ENCODE measurements around the gene ABR. TPM values are rescaled to one million over a fixed set of nuclear protein-coding genes. Genes with fewer than 3 reads are reported as not detected.
A peak's percentile ranks its signal among the peaks of the same experiment; 100 is the strongest.

The ABR gene
- total RNA-seq: 207 TPM

DNA sequence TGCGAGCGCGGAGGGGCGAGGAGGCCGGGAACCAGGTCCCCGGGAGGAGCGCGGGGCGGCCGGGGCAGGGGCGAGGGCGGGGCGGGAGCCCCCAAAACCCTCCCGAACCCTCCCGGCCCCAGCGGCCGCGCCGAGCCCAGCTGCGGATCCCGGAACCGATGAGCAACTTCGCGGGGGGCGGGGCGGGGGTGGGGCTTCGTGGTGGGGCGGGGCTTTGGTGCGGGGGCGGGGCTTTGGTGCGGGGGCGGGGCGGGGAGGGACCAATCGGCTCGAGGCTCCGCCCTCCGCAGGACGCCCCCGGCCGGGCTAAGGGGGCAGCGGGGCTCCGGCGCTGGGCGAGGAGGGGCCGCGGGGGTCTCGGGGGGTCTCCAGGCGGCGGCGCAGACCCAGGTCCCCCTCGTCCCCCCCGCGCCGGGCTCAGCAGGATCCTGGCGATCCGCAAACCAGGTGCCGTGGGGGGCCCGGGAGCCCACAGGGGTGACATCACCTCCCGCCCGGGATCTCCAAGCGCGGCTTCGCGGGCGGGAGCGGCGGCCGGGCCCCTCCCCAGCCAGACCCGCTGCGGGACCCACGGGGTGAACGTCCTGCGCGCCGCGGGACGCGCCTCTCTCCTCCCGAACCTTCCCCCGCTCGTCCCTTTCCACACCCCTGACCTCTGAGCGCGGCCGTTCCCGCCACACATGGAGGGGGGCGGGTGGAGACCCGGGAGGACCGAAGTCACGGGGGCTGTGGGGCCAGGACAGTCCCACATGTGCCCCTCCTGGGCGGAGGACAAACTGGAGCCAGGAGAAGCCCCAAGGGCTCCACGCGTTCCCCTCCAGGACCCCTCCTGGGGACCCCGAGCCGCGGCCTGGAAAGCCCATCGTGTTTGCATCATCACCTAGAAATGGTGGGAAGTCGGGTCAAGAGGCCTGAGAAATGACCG lies at the start of gene ABR:
Gene ABR, minus strand, starts transcription at position 164 of the 925 bp plus-strand sequence. CDS start 254 bp downstream, outside the sequence.
- no peak for DNase-seq (ENCODE audit: low spot score)

DNA sequence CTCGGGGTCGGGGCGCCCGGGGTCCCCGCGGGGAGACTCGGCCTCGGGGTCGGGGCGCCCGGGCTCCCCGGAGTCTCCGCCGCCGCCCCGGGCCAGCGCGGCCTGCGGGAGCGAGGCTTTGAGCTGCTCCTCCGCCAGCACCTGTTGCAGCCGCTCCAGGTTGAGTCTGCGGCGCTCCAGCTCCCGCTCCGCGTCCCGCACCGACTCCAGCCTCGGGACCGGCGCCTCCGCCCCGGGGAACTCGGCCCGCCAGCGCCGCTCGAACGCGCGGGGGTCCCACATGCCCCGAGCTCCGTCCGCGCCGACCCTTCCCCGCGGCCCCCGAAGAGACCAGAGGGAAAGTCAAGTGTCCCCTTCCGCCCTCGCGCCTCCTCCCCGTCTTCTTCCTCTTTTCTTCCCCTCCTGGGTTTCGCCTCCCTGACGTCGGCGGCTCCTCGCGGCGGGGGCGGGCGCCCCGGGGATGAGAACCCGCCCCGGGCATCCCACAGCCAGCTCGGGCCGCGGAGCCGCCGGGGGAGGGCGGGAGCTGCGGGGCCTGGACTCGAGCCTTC lies 49.6 kb upstream of the ABR start:
- peak; percentile 65 for DNase-seq (ENCODE audit: low spot score)

DNA sequence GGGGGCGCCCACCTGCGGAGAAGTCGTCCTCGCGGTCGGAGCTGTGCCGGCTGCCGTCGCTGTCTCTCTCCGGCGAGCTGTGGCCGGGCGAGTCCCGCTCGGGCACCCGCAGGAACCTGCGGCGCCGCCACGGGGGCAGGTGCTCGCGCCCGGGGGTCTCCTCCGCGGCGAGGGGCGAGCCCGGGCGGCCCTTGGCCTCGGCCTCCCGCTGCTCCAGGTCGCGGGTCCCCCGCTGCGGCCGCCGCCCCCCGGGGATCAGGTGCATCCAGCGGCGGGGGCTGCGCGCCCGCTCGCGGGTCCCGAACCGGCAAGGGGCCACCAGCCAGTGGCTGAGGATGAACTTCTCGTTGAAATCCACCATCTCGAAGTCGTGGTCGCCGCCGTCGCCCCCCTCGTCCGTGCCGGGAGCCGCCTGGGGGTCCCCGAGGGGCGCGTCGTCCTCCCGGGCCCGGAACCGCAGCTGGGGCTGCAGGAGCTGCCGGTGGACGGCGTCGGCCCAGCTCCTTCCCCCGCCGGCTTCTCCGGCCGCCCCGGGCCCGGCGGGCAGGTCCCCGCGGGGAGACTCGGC lies 49.1 kb upstream of the ABR start:
- DNase-seq (ENCODE audit: low spot score): no peak

DNA sequence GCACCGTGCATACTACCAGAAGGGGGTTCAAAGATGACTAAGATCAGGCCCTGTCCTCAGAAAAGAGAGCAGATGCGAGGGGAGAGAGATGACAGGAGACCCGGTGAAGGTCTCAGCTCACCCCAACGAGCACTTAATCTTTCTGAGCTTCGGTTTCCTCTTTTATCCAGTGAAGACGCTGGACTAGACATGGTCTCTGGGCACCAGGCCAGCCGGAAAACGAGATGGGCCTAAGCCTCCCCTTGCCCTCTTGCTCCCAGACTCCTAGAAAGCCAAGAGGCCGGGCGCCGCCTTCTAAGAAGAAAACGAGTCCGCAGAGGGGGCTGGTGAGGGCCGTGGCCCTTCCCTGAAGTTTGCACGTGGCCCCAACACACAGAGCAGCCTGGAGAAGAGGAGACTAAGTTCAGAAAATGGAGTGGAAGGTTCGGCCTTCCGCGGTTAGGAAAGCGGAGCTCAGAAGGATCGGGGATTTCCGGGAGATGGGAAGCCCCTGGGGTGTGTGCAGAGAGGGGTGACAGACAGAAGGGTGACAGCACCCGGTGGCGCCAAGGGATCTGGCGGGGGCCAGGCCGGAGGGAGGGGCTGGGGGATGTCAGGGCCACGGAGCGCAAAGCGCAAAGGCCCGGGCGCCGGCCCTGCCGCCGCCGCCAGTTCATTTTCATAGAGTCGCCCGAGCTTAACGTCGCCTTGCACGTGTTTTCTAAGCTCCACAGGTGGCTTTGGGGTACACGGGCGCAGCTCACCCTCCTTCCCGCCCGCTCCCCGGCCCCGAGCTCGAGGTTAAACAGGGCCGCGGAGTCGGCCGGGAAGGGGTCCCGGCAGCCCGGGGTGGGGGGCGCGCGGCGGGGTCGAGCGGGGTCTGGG lies 48.4 kb upstream of the ABR start:
- no peak for DNase-seq (ENCODE audit: low spot score)

DNA sequence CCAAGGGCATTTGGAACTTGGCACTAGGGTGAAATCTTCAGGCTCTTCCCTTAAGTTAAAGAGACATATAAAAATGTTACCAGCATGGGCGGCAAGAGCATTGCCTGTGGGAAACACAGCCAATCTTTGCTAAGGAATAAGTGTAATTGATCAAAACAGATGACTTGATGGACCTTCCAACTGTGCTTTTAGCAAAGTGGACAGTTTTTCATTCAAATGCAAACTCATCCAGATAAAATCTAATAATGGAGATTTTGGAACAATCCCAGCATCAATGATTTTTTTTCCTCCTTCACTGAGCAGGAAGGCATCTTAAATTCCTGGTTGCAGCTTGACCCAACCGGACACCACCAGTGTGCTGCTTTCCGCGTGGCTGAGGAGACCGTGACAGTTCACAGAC lies 47.6 kb upstream of the ABR start:
- no peak for DNase-seq (ENCODE audit: low spot score)

DNA sequence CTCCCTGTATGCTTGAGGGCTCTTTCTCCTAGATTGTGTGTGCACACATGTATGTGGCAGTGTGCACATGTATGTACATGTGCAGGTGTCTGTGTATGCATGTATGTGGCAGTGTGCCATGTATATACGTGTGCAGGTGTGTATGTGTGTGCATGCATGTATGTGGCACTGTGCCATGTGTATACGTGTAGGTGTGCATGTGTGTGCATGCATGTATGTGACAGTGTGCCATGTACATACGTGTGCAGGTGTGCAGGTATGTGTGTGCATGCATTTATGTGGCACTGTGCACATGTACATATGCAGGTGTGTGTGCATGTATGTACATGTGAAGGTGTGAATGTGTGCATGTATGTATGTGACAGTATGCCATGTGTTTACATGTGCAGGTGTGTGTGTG lies 46.5 kb upstream of the ABR start:
- DNase-seq (ENCODE audit: low spot score): no peak

DNA sequence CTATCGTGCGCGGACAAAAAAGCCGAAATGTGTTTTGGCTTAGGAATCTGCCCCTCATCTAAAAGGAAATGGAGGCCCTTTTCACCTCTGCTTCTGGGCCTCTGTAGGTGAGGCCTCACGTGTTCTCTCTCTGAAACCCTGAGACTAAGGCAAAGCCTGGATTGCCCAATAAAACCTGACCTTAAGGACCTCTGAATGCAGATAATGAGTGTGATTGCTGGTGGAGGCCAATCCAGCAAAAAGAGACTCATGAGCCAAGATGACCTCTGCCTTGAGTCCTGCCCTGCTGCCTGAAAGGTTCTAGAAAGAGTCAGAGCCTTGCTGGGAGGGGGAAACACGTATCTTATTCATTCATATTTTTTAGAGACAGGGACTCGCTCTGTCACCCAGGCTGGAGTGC lies 44.5 kb upstream of the ABR start:
- DNase-seq (ENCODE audit: low spot score): no peak

DNA sequence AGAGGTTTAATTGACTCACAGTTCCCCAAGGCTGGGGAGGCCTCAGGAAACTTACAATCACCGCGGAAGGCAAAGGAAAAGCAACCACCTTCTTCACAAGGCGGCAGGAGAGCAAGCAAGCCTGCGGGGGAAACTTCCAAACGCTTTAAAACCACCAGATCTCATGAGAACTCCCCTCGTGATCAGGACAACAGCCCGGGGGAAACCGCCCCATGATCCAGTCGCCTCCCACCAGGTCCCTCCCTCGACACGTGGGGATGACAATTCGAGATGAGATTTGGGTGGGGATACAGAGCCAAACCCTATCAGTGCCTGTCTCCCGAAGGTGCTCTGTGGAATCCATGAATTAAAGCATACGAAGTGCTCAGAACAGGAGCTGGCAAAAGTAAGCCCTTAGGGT lies 43.9 kb upstream of the ABR start:
- no peak for DNase-seq (ENCODE audit: low spot score)

DNA sequence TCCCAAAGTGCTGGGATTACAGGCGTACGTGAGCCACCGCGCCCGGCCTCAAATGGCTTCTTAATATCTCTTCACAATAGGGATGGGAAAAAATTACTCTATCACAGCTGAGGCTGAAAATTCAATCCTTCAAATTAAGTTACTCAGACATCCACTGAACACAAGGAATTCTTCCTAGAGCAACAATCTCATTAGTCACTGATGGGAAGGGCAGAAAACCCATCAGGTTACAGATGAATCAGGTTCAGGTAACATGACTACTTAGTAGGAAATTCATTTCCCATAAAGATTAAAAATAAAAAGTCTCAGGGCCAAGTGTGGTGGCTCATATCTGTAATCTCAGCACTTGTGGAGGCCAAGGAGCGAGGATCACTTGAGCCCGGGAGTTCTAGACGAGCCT lies 42.5 kb upstream of the ABR start:
- no peak for DNase-seq (ENCODE audit: low spot score)

DNA sequence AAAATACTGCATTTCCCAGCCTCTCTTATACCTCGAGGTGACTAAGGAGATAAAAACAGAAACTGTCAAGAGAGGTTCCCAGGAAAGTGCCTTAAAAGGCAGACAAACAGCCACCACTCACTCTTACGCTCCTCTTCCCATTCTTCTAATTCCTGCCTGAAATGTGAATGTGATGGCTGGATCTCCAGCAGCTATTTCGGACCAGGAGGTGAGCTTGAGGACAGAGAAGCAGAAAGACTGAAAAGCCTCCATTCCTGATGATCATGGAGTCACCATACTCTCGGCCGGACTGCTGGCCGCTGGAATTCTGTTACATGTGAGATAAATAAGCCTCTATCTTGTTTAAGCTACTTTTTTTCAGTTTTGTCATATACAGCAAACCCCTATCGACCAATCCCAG lies 41.4 kb upstream of the ABR start:
- no peak for DNase-seq (ENCODE audit: low spot score)

DNA sequence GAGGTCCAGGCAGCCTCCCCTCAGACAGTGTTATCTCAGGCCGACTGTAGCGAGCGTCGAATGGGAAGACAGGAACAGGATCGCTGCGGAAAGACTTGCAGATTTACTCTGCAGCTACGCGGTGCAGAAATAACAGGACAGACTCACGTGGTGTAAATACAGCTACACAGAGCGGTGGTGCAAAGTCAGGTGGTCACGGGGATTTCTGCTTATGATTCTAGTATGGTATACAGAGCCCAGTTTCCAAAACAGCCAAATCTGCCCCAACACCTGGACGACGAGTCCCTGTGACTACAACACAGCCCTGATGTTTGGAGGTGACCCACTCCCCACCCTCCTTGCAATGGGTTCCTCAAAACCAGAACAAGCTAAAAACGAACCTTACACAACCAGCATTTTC lies 40.6 kb upstream of the ABR start:
- no peak for DNase-seq (ENCODE audit: low spot score)

DNA sequence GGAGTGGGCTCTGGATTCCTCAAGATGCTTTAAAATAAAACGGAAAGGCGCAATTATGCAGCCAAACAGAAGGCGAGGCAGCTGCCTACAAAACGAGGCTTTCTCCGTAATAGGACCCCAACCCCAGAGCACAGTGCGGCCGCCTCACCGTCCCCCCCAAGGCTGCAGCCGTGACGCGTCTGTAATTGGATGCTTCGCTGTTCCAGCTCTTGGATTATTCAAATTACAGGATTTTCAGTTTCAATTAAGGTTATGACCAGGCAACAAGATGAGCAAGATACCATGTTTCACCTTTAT lies 37.3 kb upstream of the ABR start:
- DNase-seq (ENCODE audit: low spot score): no peak

DNA sequence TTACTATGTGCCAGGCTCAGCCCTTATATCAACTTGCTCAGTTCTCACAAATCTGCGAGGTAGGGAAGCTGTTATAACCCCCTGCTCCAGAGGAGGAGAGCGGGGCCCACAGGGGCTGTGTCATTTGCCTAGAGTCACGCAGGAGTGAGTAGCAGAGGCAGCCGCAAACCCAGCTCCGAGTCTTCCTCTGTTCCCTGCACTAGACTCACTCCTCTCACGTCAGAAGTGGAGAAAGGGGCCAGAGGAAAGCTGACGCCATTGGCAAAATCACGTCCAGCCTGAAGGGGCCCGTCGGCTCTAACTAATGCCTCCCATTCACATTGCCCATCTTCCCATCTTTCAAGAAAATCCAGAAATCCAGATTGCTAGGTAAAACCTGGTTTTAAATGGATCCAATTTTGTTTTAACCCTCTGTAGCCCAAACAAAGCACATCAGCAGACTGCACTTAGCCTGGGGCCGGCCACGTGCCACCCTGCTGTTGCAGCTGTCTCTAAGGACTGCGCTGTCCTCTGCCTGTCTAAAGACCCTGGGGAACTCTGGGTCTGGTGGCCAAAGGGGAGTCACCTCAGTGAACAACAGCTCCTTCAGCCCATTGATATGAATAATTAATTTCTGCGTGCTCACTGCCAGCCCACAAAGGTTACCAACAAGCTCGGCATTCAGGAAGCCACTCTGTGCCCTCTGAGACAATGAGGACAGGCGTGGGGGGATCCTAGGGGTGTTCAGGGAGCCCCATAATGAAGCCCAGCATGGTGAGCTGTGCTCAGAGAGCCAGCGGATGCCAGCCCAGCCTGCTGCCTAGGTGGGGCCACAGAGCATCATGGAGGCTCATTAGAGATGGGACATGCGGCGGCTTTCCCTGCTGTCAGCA lies 36.7 kb upstream of the ABR start:
- no peak for DNase-seq (ENCODE audit: low spot score)

DNA sequence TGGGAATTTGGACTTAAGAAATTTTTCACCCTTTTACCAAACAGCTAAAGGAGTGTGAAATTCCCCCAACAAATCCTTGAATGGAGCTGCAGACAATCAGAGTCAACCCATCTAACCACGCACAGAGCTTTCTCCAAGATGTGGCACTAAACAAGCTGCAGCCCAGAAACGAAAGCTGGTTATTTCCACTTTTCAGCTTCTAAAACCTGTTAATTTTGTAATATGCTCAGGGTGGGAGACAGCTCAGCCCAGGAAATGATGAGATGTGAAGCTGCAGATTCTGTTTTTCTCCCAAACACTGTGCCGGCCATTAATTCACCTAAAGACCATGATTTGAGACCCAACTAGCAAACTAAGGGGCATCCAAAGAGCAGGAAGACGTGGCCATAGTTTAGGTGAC lies 33.2 kb upstream of the ABR start:
- DNase-seq (ENCODE audit: low spot score): no peak

DNA sequence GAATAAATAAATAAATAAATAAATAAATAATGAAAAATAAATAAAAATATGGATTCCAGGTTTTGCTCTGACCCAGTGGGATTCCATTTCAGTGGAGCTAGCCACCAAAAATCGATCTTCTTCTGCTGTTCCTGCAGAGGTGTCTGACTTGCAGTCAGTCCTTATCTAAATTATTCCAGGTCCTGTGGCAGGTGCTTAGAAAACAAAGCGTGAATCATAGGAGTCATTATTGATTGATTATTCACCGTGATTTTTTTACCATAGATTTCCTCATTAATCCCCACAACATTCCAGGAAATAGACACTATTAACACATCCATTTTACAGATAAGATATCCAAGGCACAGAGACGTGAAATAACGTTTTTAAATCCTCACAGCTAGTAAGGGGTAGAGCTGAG lies 31.5 kb upstream of the ABR start:
- DNase-seq (ENCODE audit: low spot score): no peak

DNA sequence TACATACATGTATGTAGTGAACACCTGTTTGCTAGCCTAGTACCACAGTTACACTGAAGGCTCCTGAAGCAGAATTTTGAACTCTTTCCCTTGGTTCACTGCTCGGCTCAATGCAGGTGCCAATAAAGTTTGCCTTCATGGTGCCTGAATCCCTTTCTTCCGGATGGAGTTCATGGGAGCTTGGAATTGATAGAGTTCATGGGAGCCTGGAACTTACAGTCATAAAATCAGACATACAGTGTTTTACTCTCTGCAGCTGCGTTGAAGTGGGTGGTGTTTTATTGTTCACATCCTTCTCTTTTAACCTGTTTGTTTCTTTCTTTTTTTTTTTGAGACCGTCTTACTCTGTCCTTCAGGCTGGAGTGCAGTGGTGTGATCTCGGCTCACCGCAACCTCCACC lies 29.2 kb upstream of the ABR start:
- DNase-seq (ENCODE audit: low spot score): no peak

DNA sequence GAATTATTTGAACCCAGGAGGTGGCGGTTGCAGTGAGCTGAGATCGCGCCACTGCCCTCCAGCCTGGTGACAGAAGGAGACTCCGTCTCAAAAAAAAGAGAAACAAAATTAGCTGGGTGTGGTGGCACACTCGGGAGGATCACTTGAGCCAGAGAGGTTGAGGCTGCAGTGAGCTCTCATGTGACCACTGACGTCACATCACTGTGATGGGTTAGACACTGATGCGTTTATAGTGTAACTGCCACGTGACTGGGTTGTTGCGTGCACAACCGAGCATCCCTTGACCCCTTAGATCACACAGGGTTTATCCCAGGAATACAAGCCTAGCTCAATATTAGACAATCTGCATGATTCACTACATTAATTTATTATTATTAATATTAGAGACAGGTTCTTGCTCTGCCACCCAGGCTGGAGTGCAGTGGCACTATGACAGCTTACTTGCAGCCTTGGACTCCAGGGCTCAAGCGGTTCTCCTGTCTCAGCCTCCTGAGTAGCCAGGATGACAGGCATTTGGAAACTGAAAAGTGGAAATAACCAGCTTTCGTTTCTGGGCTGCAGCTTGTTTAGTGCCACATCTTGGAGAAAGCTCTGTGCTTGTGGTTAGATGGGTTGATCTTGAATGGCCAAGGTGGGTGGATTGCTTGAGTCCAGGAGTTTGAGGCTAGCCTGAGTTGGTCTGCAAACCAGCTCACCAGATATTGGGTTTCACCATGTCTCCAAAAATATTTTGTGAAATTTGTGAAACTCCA lies 26.4 kb upstream of the ABR start:
- DNase-seq (ENCODE audit: low spot score): no peak

DNA sequence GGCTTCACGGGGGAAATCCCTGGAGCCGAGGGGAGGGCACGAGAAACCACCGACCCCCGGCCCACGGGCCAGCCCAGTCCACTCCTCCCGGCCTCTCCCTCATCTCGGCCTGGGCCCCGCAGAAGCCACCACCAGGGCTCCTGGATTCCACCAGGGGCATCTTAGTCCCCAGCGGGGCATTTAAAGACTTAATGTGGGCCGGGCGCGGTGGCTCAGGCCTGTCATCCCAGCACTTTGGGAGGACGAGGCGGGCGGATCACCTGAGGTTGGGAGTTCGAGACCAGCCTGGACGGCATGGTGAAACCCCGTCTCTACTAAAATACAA lies 24.1 kb upstream of the ABR start:
- no peak for DNase-seq (ENCODE audit: low spot score)

DNA sequence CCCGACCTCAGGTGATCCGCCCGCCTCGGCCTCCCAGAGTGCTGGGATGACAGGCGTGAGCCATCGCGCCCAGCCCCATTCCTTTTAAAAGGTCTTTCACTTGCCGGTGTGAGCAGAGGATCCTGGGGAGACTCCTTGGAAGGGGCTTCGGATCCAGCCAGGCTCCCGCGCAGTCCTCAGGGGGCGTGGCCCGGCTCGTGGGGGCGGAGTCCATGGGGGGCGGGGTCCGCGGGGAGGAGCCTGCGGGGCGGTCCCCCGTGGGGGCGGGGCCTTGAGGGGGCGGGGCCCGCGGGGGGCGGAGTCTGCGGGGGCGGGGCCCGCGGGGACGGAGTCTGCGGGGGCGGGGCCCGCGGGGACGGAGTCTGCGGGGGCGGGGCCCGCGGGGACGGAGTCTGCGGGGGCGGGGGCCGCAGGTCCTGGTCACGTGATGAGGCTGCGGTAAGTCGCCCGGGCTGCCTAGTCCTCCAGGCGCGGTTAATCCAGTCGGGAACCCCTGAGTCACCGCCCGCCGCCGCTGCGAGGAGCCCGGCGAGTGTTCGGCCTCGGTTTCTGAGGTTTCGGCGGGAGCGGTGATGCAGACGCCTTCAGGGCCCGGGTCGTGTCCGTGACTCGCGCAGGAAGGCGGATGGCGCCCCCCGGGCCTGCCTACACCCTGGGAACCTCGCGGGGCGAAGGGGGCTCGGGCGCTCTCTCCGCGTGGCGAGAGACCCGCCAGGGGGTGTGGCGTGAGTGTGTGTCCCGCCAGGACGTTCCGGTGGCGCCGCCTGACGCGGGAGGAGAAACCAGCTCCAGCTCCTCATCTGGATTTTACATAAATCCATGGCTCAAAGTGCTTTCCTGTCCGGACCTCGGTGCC lies 23.6 kb upstream of the ABR start:
- peak; percentile 64 for DNase-seq (ENCODE audit: low spot score)

DNA sequence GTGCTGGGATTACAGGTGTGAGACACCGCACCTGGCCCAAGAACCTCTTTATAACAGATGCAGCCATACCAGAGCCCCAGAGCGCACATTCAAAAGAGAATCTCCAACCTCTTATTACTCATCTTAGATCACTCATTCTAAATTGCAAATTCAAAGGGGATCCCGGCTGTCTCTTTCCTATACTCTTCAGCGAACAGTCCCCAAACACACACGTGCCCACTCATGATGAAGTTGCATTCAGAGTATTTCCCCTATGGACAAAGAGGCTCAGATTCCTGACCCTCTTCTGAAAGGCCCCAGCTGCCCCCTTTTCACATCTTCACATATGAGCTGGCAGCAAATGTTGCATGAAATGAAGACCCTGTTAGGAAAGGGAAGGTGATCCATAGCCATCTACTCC lies 22.5 kb upstream of the ABR start:
- no peak for DNase-seq (ENCODE audit: low spot score)

Measured in ureter (tissue), 1 donor.